Ovary (tissue), 3 donors: ENCODE measurements around the gene RFX8.

ENCODE experiments used
- CTCF ChIP-seq, 3 donors: fragments of 450-650 bp in 2 of 3; fragments of 200-600 bp in 1 of 3; IDR thresholded peaks; one replicate each; pipeline versions ENCODE4 v1.5.1 to v1.8.0; 2016 to 2022; ENCODE audit warnings: antibody characterized with exemption in 3 of 3, mild to moderate bottlenecking in 1 of 3
- POLR2A ChIP-seq: fragments of 450-650 bp; IDR thresholded peaks from one replicate; pipeline ENCODE4 v1.6.1; 2017; ENCODE audit warnings: antibody characterized with exemption, mild to moderate bottlenecking, moderate library complexity
- donor health status: DM: no; HTN: no; CAD: no.

- TF ChIP-seq POLR2A, result no peak
- TF ChIP-seq CTCF (IDR thresholded peaks at IDR 0.05), result no peak
Observed at GRCh38 chr2:101362777-101363176, 112.1 kb downstream of the RFX8 start.
